Fibroblast of the conjunctiva (primary cell): ENCODE data around the gene NDN.

Source experiments
- DNase-seq: peaks from one replicate; pipeline ENCODE4 v3.0.0-alpha.2; 2010; ENCODE audit warnings: low read depth

The NDN gene

DNA sequence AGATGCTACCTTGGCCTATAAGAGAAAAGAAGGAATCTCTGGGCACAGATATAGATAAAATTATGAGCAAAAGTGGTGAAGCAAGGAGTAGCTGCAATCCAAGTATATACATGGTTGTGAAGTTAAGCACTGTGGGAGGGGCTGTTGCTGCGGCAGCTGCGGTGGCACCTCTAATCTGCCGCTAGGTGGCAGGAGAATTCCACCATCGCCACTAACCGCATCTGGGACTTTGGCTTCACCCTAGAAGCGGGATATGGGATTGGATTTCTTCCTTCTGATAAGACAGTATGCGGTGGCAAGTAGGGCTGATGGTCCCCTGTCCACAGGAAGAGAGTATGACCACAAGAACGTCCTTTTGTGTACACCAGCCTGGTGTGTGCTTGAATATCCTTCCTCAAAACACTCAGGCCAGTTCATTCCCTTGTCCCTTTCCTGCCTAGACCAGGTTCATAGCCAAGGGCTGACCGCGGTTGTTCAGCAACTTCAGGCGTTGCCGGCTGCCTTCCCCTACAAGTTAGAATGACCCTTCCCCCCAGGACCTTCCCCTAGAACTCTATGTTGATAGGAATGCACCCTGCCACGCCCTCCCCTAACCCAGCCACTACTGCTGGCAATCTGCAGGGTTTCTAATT lies 44.6 kb downstream of the NDN start:
- DNase-seq, result peak; percentile 42
